ENCODE results near the gene LIPE. TPM values are rescaled to one million over a fixed set of nuclear protein-coding genes. Genes with fewer than 3 reads are reported as not detected.

LIPE gene
- polyA plus RNA-seq, 4 donors, result 9.7 to 13.9 (median 10.6) TPM

DNA sequence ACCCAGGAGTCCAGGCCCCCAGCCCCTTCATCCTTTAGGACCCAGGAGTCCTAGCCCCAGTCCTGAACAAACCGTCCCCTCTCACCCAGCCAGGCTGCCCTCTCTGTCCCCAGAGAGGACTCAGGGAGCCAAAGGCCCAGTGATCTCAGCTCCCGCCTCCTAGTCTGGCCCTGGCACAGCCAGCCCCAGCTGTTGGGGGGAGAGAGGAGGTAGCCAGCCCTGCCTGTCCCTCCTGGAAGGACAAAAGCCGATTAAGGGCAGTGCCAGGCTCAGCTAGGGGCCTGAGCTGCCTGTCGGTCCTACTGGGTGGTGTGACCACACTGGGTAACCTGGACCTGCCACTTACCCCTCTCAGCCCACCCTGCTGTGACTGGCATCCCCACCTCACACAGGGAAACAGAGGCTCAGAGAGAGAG lies 14.5 kb downstream of the LIPE start:
- no peak for DNase-seq (ENCODE audit: low read depth in 4 of 4, low spot score in 3 of 4)

DNA sequence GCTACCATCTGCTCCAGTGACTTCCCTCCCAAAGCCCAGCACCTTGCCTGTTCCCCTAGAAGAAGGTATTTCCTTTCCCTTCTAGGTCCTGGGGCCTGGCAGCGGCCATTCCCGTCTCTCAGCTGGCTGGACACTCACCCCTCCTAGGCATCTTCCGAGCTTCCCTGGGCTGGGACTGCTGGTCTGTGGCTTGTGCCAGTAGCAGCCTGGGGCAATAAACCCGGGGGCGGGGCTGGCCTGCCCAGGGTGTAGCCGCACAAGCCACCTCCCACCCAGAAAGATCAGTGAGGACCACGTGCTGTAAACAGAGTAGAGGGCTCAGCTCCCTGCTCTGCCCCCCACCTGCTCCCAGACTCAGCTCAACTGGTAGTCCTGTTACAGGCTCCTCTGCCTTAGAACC lies 15.0 kb downstream of the LIPE start:
- no peak for DNase-seq (ENCODE audit: low read depth in 4 of 4, low spot score in 3 of 4)

GRCh38 chr19:42411581-42412178 lies 15.5 kb downstream of the LIPE start:
- no peak for DNase-seq (ENCODE audit: low read depth in 4 of 4, low spot score in 3 of 4)

- DNase-seq (ENCODE audit: low read depth in 4 of 4, low spot score in 3 of 4), result no peak
These were observed 16.8 kb downstream of the LIPE start for GRCh38 chr19:42410371-42410770.

DNA sequence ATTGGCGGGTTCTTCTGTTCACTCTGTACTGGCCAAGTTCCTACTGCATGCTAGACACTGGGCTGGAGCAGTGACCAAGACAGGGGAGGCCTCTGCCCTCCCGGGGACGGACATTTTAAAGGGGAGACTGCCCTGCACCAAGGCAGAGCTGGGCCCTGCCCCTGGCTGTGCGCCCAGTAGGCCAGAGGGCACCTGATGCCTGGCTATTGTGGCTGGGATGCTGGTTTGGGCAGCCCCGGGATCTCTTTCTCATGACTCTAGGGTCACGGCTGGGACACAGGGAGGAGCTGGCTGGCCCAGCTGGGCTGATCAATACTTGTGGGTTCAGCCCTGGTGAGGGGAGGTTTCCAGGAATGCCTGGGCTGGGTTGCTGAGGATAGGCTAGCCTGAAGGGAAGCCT lies 17.7 kb downstream of the LIPE start:
- no peak for DNase-seq (ENCODE audit: low read depth in 4 of 4, low spot score in 3 of 4)

- DNase-seq (ENCODE audit: low read depth in 4 of 4, low spot score in 3 of 4), result no peak
These were observed 19.4 kb downstream of the LIPE start for GRCh38 chr19:42407816-42408175.

DNA sequence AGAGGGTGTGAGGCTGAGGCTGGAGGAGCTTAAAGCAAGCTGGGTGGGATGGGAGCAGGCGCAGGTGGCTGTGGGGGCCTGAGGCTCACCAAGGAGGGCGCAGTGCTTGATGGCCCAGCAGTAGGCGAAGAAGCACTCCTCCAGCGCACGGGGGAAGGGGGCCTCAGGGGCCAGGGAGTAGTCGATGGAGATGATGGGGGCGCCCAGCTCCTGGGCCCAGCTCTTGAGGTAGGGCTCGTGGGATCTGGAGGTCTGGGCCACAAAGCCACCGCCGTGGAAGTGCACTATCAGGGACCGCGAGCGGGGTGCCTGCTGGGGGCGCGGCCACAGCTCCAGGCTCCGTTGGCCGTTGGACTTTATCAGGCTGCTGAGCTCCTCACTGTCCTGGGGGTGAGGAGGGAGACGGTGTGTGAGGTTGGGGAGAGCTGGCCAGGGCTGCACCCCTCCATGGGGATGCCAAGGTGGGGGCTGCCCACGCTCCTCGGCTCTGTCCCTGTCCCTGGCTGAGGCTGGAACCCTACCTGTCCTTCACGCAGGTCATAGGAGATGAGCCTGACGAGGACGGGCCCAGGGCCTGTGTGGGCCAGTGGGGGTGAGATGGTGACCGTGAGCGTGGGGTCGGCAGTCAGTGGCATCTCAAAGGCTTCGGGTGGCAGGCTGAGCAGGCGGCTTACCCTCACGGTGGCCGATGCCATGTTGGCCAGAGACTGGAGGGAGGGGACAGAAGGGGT lies 19.9 kb downstream of the LIPE start:
- DNase-seq (ENCODE audit: low read depth in 4 of 4, low spot score in 3 of 4), result no peak

- DNase-seq (ENCODE audit: low read depth in 4 of 4, low spot score in 3 of 4), result no peak
These were observed 21.1 kb downstream of the LIPE start for GRCh38 chr19:42406111-42406510.

GRCh38 chr19:42403586-42403985 lies 23.6 kb downstream of the LIPE start:
- DNase-seq (ENCODE audit: low read depth in 4 of 4, low spot score in 3 of 4), result no peak

GRCh38 chr19:42402376-42403116 lies 24.6 kb downstream of the LIPE start:
- no peak for DNase-seq (ENCODE audit: low read depth in 4 of 4, low spot score in 3 of 4)

- peak; percentile 69 to 84 (median 82) for DNase-seq (ENCODE audit: low read depth in 4 of 4, low spot score in 3 of 4)
These were observed 25.6 kb downstream of the LIPE start for GRCh38 chr19:42401365-42402303.

DNA sequence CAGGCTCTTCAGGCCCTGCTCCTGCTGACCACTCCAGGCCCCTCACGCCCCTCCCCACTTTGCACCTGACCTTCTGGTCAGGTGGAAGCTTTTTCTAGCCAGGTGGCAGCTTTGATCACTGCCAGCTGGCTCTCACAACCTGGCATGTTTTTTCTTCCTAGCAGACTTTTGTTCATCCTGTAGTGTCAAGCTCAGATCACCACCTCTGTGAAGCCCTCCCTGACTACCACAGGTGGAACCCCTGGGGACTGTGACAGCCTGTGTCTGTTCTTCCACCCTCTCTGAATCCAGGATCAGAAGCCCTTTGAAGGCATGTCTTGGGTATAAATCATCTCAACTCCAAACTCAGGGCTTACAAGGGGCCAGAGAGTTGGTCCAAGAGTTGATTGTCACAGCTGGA lies 26.8 kb downstream of the LIPE start:
- DNase-seq (ENCODE audit: low read depth in 4 of 4, low spot score in 3 of 4), result no peak

- no peak for DNase-seq (ENCODE audit: low read depth in 4 of 4, low spot score in 3 of 4)
These were observed 29.7 kb downstream of the LIPE start for GRCh38 chr19:42397263-42398166.

DNA sequence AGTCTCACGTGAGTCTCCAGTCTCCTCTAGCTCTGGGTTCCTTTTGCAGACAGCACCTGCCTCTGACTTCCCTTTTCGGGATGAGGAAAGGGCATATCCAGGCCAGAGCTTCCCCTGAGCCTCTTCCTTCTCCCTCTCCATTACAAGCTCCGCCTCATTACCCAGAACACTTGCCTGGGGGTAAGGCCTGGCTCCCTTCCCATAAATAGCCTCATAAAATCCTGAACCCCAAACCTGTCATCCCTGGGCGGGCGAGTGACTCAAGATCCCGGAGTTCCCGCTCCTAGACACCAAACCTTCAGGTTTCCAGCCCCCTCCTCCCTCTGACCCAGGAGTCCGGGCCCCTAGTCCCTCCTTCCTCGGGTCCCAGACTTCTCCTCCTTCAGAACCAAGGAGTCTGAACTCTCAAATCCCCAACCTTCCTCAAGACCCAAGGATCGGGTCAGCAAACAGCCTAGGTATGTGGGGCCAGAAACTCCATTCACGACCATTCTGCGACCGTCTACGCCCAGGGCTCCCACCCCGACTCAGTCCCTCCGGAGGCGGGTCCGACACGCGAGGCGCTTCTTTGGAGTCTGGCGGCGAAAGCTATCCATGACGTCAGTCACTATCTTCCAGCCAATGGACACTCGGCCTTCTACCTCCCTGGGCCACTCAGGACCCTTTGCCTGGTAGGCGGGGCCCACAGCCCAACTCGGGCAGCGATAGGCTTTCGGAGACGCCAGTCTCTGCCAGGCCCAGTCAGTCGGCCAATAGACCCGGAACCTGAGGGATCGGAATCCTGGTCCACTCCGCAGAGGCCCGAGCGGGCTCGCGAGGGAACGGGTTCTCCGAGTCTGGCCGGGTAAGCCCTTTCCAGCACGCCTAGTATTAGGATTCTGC lies 30.6 kb downstream of the LIPE start:
- peak; percentile 97 to 98 (median 98) for DNase-seq (ENCODE audit: low read depth in 4 of 4, low spot score in 3 of 4)

DNA sequence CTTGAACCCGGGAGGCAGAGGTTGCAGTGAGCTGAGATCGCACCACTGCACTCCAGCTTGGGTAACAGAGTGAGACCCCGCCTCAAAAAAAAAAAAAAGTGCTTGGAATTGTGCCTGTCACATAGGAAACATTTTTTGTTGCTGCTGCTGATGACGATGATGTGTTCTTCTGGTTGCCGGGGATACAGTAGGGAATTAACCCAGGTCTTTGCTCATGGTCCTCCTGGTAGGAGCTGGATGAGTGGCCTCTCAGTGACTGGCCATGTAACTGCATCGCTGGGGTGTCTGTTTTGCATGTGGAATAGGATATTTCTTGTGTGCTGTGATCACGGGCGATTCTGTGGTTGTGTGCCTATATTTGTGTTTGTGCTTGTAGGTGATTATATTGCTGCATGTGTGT lies 32.4 kb downstream of the LIPE start:
- no peak for DNase-seq (ENCODE audit: low read depth in 4 of 4, low spot score in 3 of 4)

- no peak for DNase-seq (ENCODE audit: low read depth in 4 of 4, low spot score in 3 of 4)
These were observed 35.0 kb downstream of the LIPE start for GRCh38 chr19:42392165-42392564.

GRCh38 chr19:42389899-42390298 lies 37.3 kb downstream of the LIPE start, which contains the start of gene CNFN:
Gene CNFN, minus strand, starts transcription at chr19:42390297. Its CDS starts 1,260 bp downstream, at chr19:42389037.
- no peak for DNase-seq (ENCODE audit: low read depth in 4 of 4, low spot score in 3 of 4)

DNA sequence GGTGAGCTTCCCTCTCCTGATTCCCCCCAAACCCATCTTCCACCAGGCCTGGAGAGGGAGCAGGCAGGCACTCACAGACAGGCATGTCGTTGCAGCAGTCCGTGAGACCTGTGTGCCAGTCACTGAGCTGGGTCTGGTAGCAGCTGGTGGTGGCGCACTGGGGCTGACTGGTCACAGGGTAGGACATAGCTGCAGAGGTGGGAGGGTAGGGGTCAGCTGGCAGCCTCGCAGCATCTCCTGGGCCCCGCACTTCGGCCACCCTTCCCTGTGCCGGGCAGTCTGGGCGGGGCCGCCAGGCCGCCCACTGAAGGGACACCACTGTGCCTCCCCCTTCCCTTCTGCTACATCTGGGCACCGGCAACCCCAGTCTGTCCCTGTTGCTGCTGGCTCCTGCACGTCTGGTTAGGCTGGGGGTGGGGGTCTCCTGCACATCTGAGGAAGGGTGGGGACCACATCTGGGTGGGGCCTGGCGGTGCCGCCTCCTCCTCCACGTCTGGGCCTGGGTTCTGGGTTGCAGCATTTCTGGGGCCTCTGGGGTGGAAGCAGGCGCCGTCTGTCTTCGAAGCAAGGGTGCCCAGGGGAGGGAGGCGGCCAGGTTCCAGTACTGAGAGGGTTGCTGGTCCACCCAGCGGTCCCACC lies 38.2 kb downstream of the LIPE start:
- DNase-seq (ENCODE audit: low read depth in 4 of 4, low spot score in 3 of 4), result no peak

All from right renal pelvis (tissue), 4 donors.